Uterine smooth muscle cell (primary cell): ENCODE measurements around the gene CCNYL1. TPM values are rescaled to one million over a fixed set of nuclear protein-coding genes. Genes with fewer than 3 reads are reported as not detected.

ENCODE experiments used
- total RNA-seq: library from RNA; depleted of rRNA; stranded (reverse); fragments of >200 nt; gene quantifications from 2 replicates; pipeline ENCODE4 v1.2.3, GENCODE V29; 2014

CCNYL1 gene
- 10.0 and 11.6 TPM in 2 replicates for total RNA-seq

DNA sequence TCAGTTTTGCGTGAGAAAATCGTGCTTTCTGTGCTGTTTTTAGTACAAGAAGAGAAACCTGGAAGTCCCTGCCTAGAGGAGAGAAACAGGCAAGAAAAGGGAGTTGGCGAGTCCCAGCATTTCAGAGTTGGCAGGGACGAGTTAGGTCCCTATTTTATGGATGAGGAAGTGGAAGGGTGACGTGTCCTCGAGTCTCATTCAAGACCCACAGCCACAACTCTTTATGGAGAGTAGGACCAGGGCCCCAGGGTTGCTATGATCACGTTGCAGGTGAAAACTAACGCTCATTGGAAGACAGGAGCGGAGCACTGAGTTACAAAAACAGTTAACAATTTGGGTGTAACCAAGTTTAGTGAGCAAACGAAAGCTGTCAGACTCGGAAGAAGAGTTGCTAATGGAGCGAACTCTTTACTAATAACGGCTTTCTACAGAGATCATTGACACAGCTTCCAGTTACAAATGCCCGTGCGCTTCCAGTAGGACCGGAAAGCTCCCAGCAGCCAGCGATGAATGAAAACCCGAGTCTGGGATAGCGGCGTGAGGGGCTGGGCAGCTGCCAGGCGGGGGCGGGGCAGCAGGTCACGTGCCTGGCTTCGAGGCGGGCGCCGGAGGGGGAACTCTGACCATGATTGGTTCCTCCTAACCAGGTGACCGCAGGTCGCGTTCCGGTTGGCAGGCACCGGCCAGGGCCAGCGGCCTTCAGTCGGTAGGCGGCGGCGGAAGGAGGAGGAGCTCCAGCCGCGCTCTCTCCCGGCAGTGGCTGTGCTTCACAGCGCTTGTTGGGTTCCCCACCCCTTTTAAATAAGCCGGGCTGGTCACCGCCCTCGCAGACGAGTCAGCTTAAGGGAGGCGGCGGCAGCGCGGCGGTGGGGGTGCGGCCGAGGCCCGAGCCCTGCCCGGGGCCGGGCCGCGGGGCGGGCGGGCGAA is at the start of gene CCNYL1:
TSS of gene CCNYL1 (plus strand) at position 827 of the 927 bp plus-strand sequence. CDS start 257 bp downstream, outside the sequence.

Other genes with a start within 250 kb of the CCNYL1 start
- gene CREB1, start 181.7 kb upstream of the CCNYL1 start, total RNA-seq, result 44.0 and 47.4 TPM in 2 replicates
- 11.3 and 11.5 TPM in 2 replicates for gene METTL21A, start 86.2 kb upstream of the CCNYL1 start, total RNA-seq
- 0.44 and 0.87 TPM in 2 replicates for gene FZD5, start 58.3 kb downstream of the CCNYL1 start, total RNA-seq